CD4-positive, alpha-beta T cell treated with Interleukin-4 for 1 hour (primary cell): ENCODE results near the gene ACAT1.
"Not testable (repeated sequence)": the region's sequence is repeated elsewhere in the genome, so short reads cannot be mapped to it uniquely, and the experiment has no call there.

ENCODE experiments used
- DNase-seq, 2 donors: peaks; one replicate each; pipeline ENCODE4 v3.0.0-alpha.2; 2020 to 2022

Gene ACAT1

DNA sequence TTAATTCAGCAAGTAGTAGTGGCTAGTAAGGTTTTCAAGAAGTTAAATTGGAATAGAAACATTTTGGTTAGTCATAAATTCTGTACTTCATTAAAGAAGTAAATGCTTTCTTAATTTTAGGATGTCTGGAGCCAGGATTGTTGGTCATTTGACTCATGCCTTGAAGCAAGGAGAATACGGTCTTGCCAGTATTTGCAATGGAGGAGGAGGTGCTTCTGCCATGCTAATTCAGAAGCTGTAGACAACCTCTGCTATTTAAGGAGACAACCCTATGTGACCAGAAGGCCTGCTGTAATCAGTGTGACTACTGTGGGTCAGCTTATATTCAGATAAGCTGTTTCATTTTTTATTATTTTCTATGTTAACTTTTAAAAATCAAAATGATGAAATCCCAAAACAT, 25.8 kb downstream of the ACAT1 start:
- DNase-seq: no peak

DNA sequence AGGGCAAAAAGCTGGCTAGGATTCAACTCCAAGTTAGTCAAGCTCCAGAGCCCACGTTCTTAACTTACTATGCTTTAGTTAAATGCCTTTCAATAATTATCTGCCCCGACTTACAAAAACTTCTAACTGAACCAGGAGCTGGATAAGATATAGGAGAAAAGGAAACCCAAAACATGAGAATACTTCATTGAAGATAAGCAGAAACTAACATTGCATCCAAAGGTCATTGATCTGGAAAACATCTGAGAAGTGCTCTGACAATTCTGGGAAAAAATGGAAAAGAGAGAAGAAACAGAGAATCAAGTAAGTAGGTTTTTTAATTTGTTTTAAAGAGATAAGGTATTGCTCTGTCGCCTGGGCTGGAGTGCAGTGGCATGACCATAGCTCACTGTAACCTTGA, 27.2 kb downstream of the ACAT1 start:
- DNase-seq: no peak

DNA sequence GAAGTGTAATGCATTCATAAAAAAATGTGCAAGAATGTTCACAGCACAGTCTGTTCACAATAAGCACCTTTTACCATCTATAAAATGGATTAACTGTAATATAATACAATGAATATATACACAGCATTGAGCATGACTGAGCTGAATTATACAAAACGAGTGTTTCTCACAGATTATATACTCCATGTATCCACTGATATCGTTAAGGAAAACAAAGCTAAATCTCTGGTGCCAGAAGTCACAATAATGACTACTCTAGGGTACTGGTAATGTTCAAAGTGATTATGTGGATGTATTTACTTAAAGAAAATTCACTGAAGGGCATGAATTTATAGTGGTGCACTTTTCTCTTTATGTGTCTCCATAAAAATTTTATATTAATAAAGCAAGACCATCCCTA, 33.2 kb downstream of the ACAT1 start:
- no peak for DNase-seq

DNA sequence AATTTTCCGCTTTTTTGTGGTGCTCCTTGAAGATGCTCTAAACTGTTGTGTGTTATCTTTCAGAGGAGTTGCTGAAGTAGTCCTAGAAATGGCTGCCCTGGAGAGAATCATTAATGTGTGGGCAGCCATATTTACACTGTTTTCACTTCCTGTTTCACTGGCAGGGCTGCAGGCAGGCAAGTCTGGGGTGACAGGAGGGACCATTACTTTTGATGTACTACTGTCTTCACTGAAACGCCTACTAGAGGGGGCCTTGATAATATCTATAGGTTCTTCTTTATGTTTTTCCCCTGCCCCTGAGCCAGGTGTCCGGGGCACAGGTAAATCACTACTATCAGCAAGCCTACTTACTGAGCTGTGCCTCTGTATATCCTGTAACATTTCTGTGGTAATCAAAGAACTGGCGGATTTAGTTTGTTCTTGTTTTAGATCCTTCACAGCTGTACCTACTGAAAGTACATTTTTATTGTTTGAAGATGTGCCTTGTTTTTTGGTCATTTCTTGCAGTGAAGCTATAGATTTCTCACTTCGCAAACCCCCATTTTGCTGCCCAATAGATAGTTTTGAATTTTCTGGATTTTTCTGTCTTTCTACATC, 39.7 kb downstream of the ACAT1 start:
- DNase-seq: peak in 1 of 2 donors; percentile 29

DNA sequence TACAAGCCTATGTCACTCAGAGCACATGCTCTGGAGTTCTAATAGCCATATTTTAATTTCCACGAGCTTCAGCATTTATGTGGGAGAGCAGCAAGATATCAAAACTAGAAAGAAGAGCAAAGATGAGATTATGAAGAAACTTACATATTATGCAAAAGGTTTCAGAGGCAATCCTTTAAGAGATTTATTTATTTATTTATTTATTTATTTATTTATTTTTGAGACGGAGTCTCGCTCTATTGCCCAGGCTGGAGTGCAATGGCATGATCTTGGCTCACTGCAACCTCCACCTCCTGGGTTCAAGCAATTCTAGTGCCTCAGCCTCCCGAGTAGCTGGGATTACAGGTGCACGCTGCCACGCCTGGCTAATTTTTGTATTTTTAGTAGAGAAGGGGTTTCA, 41.5 kb downstream of the ACAT1 start:
- DNase-seq: not testable (repeated sequence)

DNA sequence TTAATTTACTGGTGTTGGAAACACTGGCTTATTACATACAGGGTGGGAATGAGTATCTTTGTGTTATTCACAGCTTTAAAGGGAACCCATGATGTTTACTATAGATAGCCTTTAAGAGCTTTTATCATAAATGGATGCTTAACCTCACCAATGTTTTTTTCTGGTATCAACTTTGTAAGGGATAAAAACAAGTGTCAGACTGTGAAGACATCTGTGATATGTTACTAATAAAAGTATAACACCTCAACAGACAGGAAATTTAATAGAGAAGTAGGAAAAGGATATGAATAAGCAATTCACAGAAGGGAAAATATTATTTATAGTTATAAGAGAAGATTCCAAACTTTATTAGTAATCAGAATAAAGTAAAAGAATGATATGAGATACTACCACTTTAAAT, 46.3 kb downstream of the ACAT1 start:
- DNase-seq: no peak

DNA sequence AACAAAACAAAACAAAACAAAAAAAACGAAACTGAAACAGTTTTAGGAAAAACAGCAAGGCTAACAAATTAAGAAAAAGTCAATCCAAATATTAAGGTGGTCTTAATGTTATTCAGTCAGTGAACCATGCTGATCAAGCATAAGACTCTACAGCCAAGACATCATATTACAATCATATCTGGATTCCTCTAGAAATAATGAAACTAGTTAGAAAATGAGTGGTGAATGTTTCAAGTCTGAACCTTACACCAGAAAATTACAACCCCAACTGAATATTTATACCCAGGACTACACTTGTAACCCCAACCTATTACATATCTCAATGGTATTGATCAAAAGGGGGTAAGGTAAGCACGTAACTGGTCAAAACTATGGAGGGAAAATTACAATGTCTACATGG, 48.8 kb downstream of the ACAT1 start:
- no peak for DNase-seq

DNA sequence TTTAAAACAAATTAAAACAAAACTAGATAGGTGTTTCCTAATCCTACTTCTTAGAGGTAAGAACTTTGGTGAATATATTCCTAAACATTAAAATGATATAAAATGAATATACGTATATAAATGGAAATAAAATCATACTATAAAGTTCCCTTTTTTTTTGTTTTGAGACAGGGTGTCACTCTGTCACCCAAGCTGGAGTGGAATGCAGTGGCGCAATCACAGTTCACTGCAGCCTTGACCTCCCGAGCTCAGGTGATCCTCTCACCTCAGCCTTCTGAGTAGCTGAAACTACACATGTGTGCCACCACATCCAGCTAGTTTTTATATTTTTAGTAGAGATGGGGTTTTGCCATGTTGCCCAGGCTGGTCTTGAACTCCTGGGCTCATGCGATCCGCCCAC, 56.2 kb downstream of the ACAT1 start:
- no peak for DNase-seq

DNA sequence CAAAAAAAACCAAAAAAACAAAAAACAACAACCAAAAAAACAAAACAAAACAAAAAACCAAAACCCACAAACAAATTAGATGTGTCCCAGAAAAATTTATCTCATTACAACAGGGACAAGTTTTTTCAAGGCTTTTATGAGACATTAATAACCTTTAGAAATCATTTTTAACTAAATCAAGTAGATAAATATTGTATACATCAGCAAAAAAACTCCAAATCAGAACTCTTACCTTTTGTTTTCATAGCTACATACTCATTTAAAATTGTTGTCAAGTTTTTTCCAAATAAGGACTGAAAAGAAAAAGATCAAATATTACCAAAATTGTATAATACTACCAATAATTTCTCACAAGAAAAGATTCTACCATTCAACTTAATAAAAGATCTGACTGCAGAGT, 72.4 kb downstream of the ACAT1 start:
- no peak for DNase-seq

DNA sequence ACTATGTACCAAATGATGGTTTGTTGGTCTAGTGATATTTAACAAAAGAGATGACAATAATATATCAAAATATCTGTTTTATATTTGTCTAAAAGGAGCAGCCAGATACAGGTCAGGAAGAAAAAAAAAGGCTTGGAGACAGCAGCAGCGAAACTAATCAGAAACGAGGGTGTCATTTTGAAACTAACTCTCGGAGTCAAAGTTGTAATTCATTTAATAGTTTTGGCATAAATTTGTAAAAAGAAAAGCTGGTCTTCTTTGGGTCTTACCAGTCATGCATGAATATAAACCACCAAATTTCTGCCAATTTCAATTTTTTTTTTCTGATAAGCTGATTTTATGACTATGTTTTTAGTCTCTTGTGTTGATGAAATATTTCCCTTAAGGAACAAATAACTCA, 75.5 kb downstream of the ACAT1 start:
- no peak for DNase-seq
